SK-N-SH (cell line): ENCODE results near the gene METTL15. TPM values are rescaled to one million over a fixed set of nuclear protein-coding genes. Genes with fewer than 3 reads are reported as not detected.
A peak's percentile ranks its signal among the peaks of the same experiment; 100 is the strongest.

Experiments used
- CTCF ChIA-PET: fragments of 300-600, 350-600 bp; formaldehyde crosslinking; extraction: SDS; loops from one replicate; lab custom pipeline; 2021; lab: Yijun Ruan, JAX
- POLR2A ChIA-PET: fragments of 350-600 bp; sonication (Branson Sonifier 250); formaldehyde crosslinking; extraction: SDS; loops from one replicate; lab custom pipeline; 2020; ENCODE audit warnings: antibody characterized with exemption, inconsistent platforms; lab: Yijun Ruan, JAX
- DNase-seq: peaks from one replicate; pipeline ENCODE4 v3.0.0; 2012
- H2AFZ ChIP-seq: fragments of 200-600 bp; sonication (generic); 2 replicates; pipeline ENCODE4 v1.8.1; 2016; ENCODE audit warnings: antibody characterized with exemption, mild to moderate bottlenecking, low read depth
- H3F3A ChIP-seq: fragments of 200-600 bp; sonication (generic); replicated peaks from 2 replicates; pipeline ENCODE3; 2016; ENCODE audit warnings: antibody characterized with exemption, mild to moderate bottlenecking; ENCODE audit not compliant: insufficient read depth
- H3K27ac ChIP-seq, 2 experiments: fragments of 200-500 bp in 1 of 2; fragments of 200-600 bp in 1 of 2; sonication (Bioruptor generic) in 1 of 2; sonication (generic), shearing (Covaris generic) in 1 of 2; 2 replicates each; pipeline versions ENCODE4 v1.5.1 to v1.6.1; 2014 to 2016; ENCODE audit warnings: low read depth in 2 of 2, inconsistent platforms in 1 of 2, low read length in 1 of 2, mild to moderate bottlenecking in 1 of 2, mixed read lengths in 1 of 2
- H3K27me3 ChIP-seq: fragments of 200-600 bp; sonication (generic), shearing (Covaris generic); 2 replicates; pipeline ENCODE4 v1.6.1; 2016; ENCODE audit warnings: mixed run types; ENCODE audit not compliant: insufficient read depth
- H3K36me3 ChIP-seq, 2 experiments: fragments of 200-500 bp in 1 of 2; fragments of 200-600 bp in 1 of 2; sonication (Bioruptor generic) in 1 of 2; sonication (generic) in 1 of 2; replicated peaks in 1 of 2; 2 replicates each; pipeline versions ENCODE3 to v1.5.1; 2014 to 2016; ENCODE audit warnings: low read length in 1 of 2, mild to moderate bottlenecking in 1 of 2; ENCODE audit not compliant: insufficient read depth in 2 of 2, control insufficient read depth in 1 of 2
- H3K4me1 ChIP-seq, 2 experiments: fragments of 200-500 bp in 1 of 2; fragments of 200-600 bp in 1 of 2; sonication (Bioruptor generic) in 1 of 2; sonication (generic), shearing (Covaris generic) in 1 of 2; 2 replicates each; pipeline versions ENCODE4 v1.5.1 to v1.6.1; 2014 to 2016; ENCODE audit warnings: low read depth in 1 of 2, low read length in 1 of 2, mixed run types in 1 of 2; ENCODE audit not compliant: insufficient read depth in 2 of 2, control insufficient read depth in 1 of 2
- H3K4me2 ChIP-seq: fragments of 200-600 bp; sonication (generic), shearing (Covaris generic); 2 replicates; pipeline ENCODE4 v1.6.1; 2017; ENCODE audit warnings: mixed run types
- H3K4me3 ChIP-seq, 2 experiments: fragments of 200-500 bp in 1 of 2; fragments of 200-600 bp in 1 of 2; sonication (Bioruptor generic) in 1 of 2; sonication (generic), shearing (Covaris generic) in 1 of 2; 2 replicates each; pipeline versions ENCODE4 v1.5.1 to v1.8.1; 2014 to 2016; ENCODE audit warnings: low read depth in 2 of 2, inconsistent platforms in 1 of 2, low read length in 1 of 2, mild to moderate bottlenecking in 1 of 2, mixed read lengths in 1 of 2, moderate library complexity in 1 of 2
- H3K79me2 ChIP-seq: fragments of 200-600 bp; sonication (generic); 2 replicates; pipeline ENCODE4 v1.8.1; 2017; ENCODE audit warnings: mild to moderate bottlenecking; ENCODE audit not compliant: insufficient read depth
- H3K9ac ChIP-seq: fragments of 200-600 bp; sonication (generic); 2 replicates; pipeline ENCODE4 v1.6.1; 2017; ENCODE audit warnings: mixed run types
- H3K9me2 ChIP-seq: fragments of 200-600 bp; sonication (generic); 2 replicates; pipeline ENCODE4 v1.6.1; 2017; ENCODE audit warnings: mixed run types
- H3K9me3 ChIP-seq: fragments of 200-600 bp; sonication (generic); 2 replicates; pipeline ENCODE4 v1.6.1; 2017; ENCODE audit warnings: mixed run types, mild to moderate bottlenecking, moderate library complexity
- H4K20me1 ChIP-seq: fragments of 200-600 bp; sonication (generic); 2 replicates; pipeline ENCODE4 v1.6.1; 2017; ENCODE audit warnings: mild to moderate bottlenecking, mixed run types; ENCODE audit not compliant: insufficient read depth
- CHD2 ChIP-seq: fragments of 150-350 bp; IDR thresholded peaks from 2 replicates; pipeline ENCODE4 v1.6.1; 2018; ENCODE audit warnings: low read length; ENCODE audit not compliant: partially characterized antibody
- CTCF ChIP-seq: fragments of 200-600 bp; sonication (generic); IDR thresholded peaks from 2 replicates; pipeline ENCODE4 v1.6.1; 2017; ENCODE audit warnings: antibody characterized with exemption, mild to moderate bottlenecking, moderate library complexity
- ELF1 ChIP-seq: IDR thresholded peaks from 2 replicates; pipeline ENCODE4 v1.4.0; 2012
- EP300 ChIP-seq, 2 experiments: IDR thresholded peaks; 2 replicates each; pipeline versions ENCODE4 v1.4.0 to v1.6.1; 2012; ENCODE audit warnings: borderline replicate concordance in 1 of 2, low read depth in 1 of 2, low read length in 1 of 2
- EZH2phosphoT487 ChIP-seq: fragments of 200-600 bp; sonication (generic); IDR thresholded peaks from 2 replicates; pipeline ENCODE4 v1.6.1; 2017; ENCODE audit warnings: low read depth, mixed run types, mild to moderate bottlenecking, antibody characterized with exemption, moderate library complexity, borderline replicate concordance
- FOSL2 ChIP-seq: IDR thresholded peaks from 2 replicates; pipeline ENCODE4 v1.4.0; 2012; ENCODE audit warnings: low read depth, mild to moderate bottlenecking, moderate library complexity, borderline replicate concordance
- FOXM1 ChIP-seq: IDR thresholded peaks from 2 replicates; pipeline ENCODE4 v1.4.0; 2012; ENCODE audit warnings: low read depth, mild to moderate bottlenecking
- GABPA ChIP-seq: IDR thresholded peaks from 2 replicates; pipeline ENCODE4 v1.4.0; 2012; ENCODE audit warnings: low read depth, mild to moderate bottlenecking
- GATA2 ChIP-seq: sonication (generic); formaldehyde crosslinking; IDR thresholded peaks from 2 replicates; pipeline ENCODE4 v1.5.0; 2020; ENCODE audit warnings: mild to moderate bottlenecking, missing genetic modification reagents
- MEF2A ChIP-seq: IDR thresholded peaks from 2 replicates; pipeline ENCODE4 v1.4.0; 2012; ENCODE audit warnings: low read depth, borderline replicate concordance
- POLR2AphosphoS5 ChIP-seq: IDR thresholded peaks from 2 replicates; pipeline ENCODE4 v1.6.1; 2012; ENCODE audit warnings: low read depth, low read length
- REST ChIP-seq: IDR thresholded peaks from 2 replicates; pipeline ENCODE4 v1.6.1; 2012; ENCODE audit warnings: mild to moderate bottlenecking, low read depth, low read length, moderate library complexity
- RFX5 ChIP-seq: IDR thresholded peaks from 2 replicates; pipeline ENCODE4 v1.6.1; 2012; ENCODE audit warnings: mild to moderate bottlenecking, improper control_type of control experiment, low read length
- RXRA ChIP-seq: IDR thresholded peaks from 2 replicates; pipeline ENCODE4 v1.4.0; 2012; ENCODE audit warnings: low read depth, mild to moderate bottlenecking, borderline replicate concordance
- SIN3A ChIP-seq: IDR thresholded peaks from 2 replicates; pipeline ENCODE4 v1.6.1; 2012; ENCODE audit warnings: low read depth, mild to moderate bottlenecking, low read length, moderate library complexity, borderline replicate concordance
- SMC3 ChIP-seq: IDR thresholded peaks from 2 replicates; pipeline ENCODE4 v1.6.1; 2012; ENCODE audit warnings: low read depth, low read length, improper control_type of control experiment
- TAF1 ChIP-seq: IDR thresholded peaks from 2 replicates; pipeline ENCODE4 v1.6.1; 2012; ENCODE audit warnings: low read depth, mild to moderate bottlenecking, low read length, moderate library complexity, borderline replicate concordance
- TCF12 ChIP-seq: IDR thresholded peaks from 2 replicates; pipeline ENCODE4 v1.4.0; 2012
- TEAD4 ChIP-seq: IDR thresholded peaks from 2 replicates; pipeline ENCODE4 v1.4.0; 2012; ENCODE audit warnings: mild to moderate bottlenecking, borderline replicate concordance; ENCODE audit not compliant: insufficient read depth
- USF1 ChIP-seq: IDR thresholded peaks from 2 replicates; pipeline ENCODE4 v1.4.0; 2012; ENCODE audit warnings: low read depth, borderline replicate concordance
- USF2 ChIP-seq: fragments of 150-350 bp; IDR thresholded peaks from 2 replicates; pipeline ENCODE4 v1.6.1; 2017; ENCODE audit warnings: antibody characterized with exemption, low read length, low read depth, borderline replicate concordance
- polyA plus RNA-seq, 3 experiments: library from polyadenylated mRNA; depleted of rRNA; stranded (reverse); fragments of >200 nt; gene quantifications; 2 replicates each; pipeline ENCODE4 v1.2.3, GENCODE V29; 2012
- TF ChIP-seq, protein P1 (sequence below): IDR thresholded peaks from 2 replicates; pipeline ENCODE4; 2012

The METTL15 gene
- polyA plus RNA-seq, 1 of the 3 experiments (the other 2 are of a cell fraction) = 4.7 TPM

GRCh38 chr11:28110108-28110820 lies 2.1 kb downstream of the METTL15 start (continued):
- peak; percentile 68 for TF ChIP-seq ELF1
- no peak for TF ChIP-seq RFX5
- TF ChIP-seq EZH2phosphoT487 = no peak
- TF ChIP-seq SMC3 = no peak
- peak; percentile 83 for TF ChIP-seq CHD2
- TF ChIP-seq RXRA = no peak
- no peak for TF ChIP-seq TEAD4
- TF ChIP-seq TCF12 = peak; percentile 42; the same call in 1 of the 2 replicates
- TF ChIP-seq USF2 = no peak
- TF ChIP-seq USF1 = peak; percentile 64
- TF ChIP-seq REST = peak; percentile 81
- no peak for TF ChIP-seq FOXM1
- TF ChIP-seq TAF1 = peak; percentile 94
- peak; percentile 29; the same call in 1 of the 2 replicates for TF ChIP-seq FOSL2
- TF ChIP-seq, all 33 proteins: peak for 21

- Histone ChIP-seq H3K9me2 (no peaks in the 10 kb centered on the region), H4K20me1 (no peaks in the 10 kb centered on the region), H3K9me3 (no peaks in the 10 kb centered on the region), H3K4me3 (peak overlapping the region; percentile 72 to 82), H3K27me3 (no peaks in the 10 kb centered on the region), H3K36me3 (peaks cover 18 to 19% of the 10 kb centered on the region in 2 experiments), H3K9ac (peak overlapping the region; percentile 88), H2AFZ (peak overlapping the region; percentile 69), H3K27ac (peak overlapping the region; percentile 83 to 91), H3K4me2 (peak overlapping the region; percentile 74), H3K79me2 (peaks cover 73% of the 10 kb centered on the region), H3F3A (peaks cover 22% of the 10 kb centered on the region), H3K4me1 (peaks cover 14 to 28% of the 10 kb centered on the region in 2 experiments; a peak in 3 of 4 replicates)
- DNase-seq = no peak
- POLR2A ChIA-PET = no interaction called here
- CTCF ChIA-PET = interaction anchor here (1.4 to 1.6 kb wide), 2 partner anchors 391 to 419 kb away, joined by 4 to 6 read pairs; no protein-coding TSS in a partner anchor
- no peak for TF ChIP-seq POLR2AphosphoS5
- TF ChIP-seq GABPA = no peak
- no peak for TF ChIP-seq EP300 (IDR thresholded peaks at IDR 0.05; ENCODE audit: borderline replicate concordance in 1 of 2, low read depth in 1 of 2, low read length in 1 of 2)
- TF ChIP-seq CTCF = no peak
- no peak for TF ChIP-seq TEAD4
- no peak for TF ChIP-seq TAF1
- TF ChIP-seq SMC3 = no peak
- TF ChIP-seq, protein P1, sequence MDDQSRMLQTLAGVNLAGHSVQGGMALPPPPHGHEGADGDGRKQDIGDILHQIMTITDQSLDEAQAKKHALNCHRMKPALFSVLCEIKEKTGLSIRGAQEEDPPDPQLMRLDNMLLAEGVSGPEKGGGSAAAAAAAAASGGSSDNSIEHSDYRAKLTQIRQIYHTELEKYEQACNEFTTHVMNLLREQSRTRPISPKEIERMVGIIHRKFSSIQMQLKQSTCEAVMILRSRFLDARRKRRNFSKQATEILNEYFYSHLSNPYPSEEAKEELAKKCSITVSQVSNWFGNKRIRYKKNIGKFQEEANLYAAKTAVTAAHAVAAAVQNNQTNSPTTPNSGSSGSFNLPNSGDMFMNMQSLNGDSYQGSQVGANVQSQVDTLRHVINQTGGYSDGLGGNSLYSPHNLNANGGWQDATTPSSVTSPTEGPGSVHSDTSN = no peak
- TF ChIP-seq FOSL2 = no peak
- no peak for TF ChIP-seq SIN3A
- no peak for TF ChIP-seq MEF2A
- no peak for TF ChIP-seq GATA2 (CRISPR knock-in tag)
- no peak for TF ChIP-seq RFX5
Observed at GRCh38 chr11:28110821-28111200, 2.6 kb downstream of the METTL15 start.
